ENCODE results near the gene AHNAK2.

- TF ChIP-seq CTCF (IDR thresholded peaks at IDR 0.05) (no peak), POLR2AphosphoS5 (IDR thresholded peaks at IDR 0.05) (no peak), POLR2A (IDR thresholded peaks at IDR 0.05) (no peak), EP300 (IDR thresholded peaks at IDR 0.05) (no peak)
Observed at GRCh38 chr14:104957146-104958113, 20.7 kb downstream of the AHNAK2 start.

Measured in upper lobe of left lung (tissue), 4 donors.